ENCODE results near the gene TLE6. TPM values are rescaled to one million over a fixed set of nuclear protein-coding genes. Genes with fewer than 3 reads are reported as not detected.
A peak's percentile ranks its signal among the peaks of the same experiment; 100 is the strongest.
"Not testable (repeated sequence)": the region's sequence is repeated elsewhere in the genome, so short reads cannot be mapped to it uniquely, and the experiment has no call there.

TLE6 gene
- total RNA-seq, 2 experiments from 2014 or later, result 4.4 to 5.4 TPM

- peak overlapping the region; percentile 22 for H3K4me3 Mint-ChIP-seq
Measured at GRCh38 chr19:2962018-2962670, 15.2 kb upstream of the TLE6 start.

GRCh38 chr19:2963122-2963521 lies 14.2 kb upstream of the TLE6 start:
- Mint-ChIP-seq H3K4me1 (peaks cover 5% of the 10 kb centered on the region), H3K27ac (no peak overlapping the region), H3K27me3 (no peaks in the 10 kb centered on the region), H3K36me3 (no peaks in the 10 kb centered on the region), H3K4me3 (no peak overlapping the region), H3K9me3 (no peaks in the 10 kb centered on the region)
- ATAC-seq (ENCODE audit: low read depth) (no peak), DNase-seq (no peak)
- POLR2A ChIA-PET, result interaction anchor here (0.7 to 1.8 kb wide), 3 partner anchors 65 to 171 kb away, joined by 4 to 5 read pairs (median 4); no protein-coding TSS in a partner anchor

More at GRCh38 chr19:2962018-2962670, 15.2 kb upstream of the TLE6 start:
- Mint-ChIP-seq H3K27me3 (no peaks in the 10 kb centered on the region), H3K27ac (no peak overlapping the region), H3K4me1 (peaks cover 5% of the 10 kb centered on the region), H3K36me3 (no peaks in the 10 kb centered on the region), H3K9me3 (no peaks in the 10 kb centered on the region)
- POLR2A ChIA-PET, result interaction anchor here (1.8 kb wide), 1 partner anchor 141 kb away, joined by 5 read pairs; no protein-coding TSS in a partner anchor
- DNase-seq (no peak), ATAC-seq (ENCODE audit: low read depth) (peak; percentile 33)

- not testable (repeated sequence) for H3K27ac Mint-ChIP-seq; H3K4me3 Mint-ChIP-seq; H3K4me1 Mint-ChIP-seq; H3K36me3 Mint-ChIP-seq; DNase-seq; H3K27me3 Mint-ChIP-seq; H3K9me3 Mint-ChIP-seq; ATAC-seq (ENCODE audit: low read depth)
- POLR2A ChIA-PET, result interaction anchor here (0.6 to 1.8 kb wide), 3 partner anchors 64 to 253 kb away, joined by 3 to 5 read pairs (median 4); no protein-coding TSS in a partner anchor
Measured at GRCh38 chr19:2963631-2964030, 13.7 kb upstream of the TLE6 start.

- POLR2A ChIA-PET, result interaction anchor here (0.6 to 0.9 kb wide), 3 partner anchors 144 to 317 kb away, joined by 3 to 7 read pairs (median 4); no protein-coding TSS in a partner anchor
- H3K9me3 Mint-ChIP-seq, result no peaks in the 10 kb centered on the region
- no peak overlapping the region for H3K4me3 Mint-ChIP-seq
- no peaks in the 10 kb centered on the region for H3K36me3 Mint-ChIP-seq
- H3K27me3 Mint-ChIP-seq, result peaks cover 3% of the 10 kb centered on the region
- H3K27ac Mint-ChIP-seq, result no peak overlapping the region
- ATAC-seq (ENCODE audit: low read depth) (no peak), DNase-seq (no peak)
- H3K4me1 Mint-ChIP-seq, result peaks cover 7% of the 10 kb centered on the region
Measured at GRCh38 chr19:2964874-2965273, 12.5 kb upstream of the TLE6 start.

GRCh38 chr19:2967972-2968371 lies 9.4 kb upstream of the TLE6 start:
- no peak for ATAC-seq (ENCODE audit: low read depth)
- Mint-ChIP-seq H3K36me3 (no peaks in the 10 kb centered on the region), H3K4me1 (peaks cover 3% of the 10 kb centered on the region), H3K27me3 (peaks cover 5% of the 10 kb centered on the region), H3K27ac (no peak overlapping the region), H3K4me3 (no peak overlapping the region), H3K9me3 (no peaks in the 10 kb centered on the region)
- POLR2A ChIA-PET, result interaction anchor here (0.7 kb wide), 1 partner anchor 82 kb away, joined by 4 read pairs; no protein-coding TSS in a partner anchor
- no peak for DNase-seq

DNA sequence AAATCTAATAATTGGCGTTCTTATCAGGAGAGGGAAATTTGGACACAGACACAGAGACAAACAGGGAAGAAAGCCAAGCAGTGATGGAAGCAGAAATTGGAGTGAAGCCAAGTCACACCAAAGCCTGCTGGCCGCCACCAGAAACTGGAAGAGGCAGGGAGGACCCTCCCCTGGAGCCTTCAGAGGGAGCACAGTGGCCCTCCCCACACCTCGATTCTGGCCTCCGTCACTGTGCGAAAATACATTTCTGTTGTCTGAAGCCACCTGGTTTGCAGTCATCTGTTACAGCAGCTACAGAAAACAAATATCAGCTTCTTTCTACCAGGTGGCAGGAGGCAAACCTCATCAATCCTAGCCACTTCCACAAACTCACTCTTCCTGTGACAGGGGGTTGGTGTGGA lies 8.3 kb upstream of the TLE6 start:
- no peak for ATAC-seq (ENCODE audit: low read depth)
- POLR2A ChIA-PET, result no interaction called here
- no peak for DNase-seq
- no peak overlapping the region for H3K4me3 Mint-ChIP-seq
- H3K9me3 Mint-ChIP-seq, result no peaks in the 10 kb centered on the region
- H3K27me3 Mint-ChIP-seq, result peaks cover 10% of the 10 kb centered on the region
- no peak overlapping the region for H3K27ac Mint-ChIP-seq
- peaks cover 3% of the 10 kb centered on the region for H3K4me1 Mint-ChIP-seq
- no peaks in the 10 kb centered on the region for H3K36me3 Mint-ChIP-seq

DNA sequence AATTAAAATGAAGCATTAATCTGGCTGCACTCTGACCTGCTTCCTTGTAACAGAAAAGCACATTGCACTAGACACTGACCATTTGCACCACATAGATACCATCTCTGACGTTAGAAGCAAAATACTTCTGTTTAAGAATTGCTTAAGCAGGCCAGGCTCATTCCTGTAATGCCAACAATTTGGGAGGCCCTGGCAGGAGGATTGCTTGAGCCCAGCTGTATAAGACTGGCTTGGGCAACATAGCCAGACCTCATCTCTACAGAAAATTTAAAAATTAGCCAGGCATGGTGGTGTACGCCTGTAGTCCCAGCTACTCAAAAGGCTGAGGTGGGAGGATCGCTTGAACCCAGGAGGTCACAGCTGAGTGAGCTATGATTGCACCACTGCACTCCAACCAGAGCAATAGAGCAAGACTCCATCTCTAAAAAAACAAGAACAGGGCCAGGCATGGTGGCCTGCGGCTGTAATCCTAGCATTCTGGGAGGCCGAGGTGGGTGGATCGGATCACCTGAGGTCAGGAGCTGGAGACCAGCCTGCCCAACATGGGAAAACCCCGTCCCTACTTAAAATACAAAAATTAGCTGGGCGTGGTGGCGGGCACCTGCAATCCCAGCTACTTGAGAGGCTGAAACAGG lies 7.0 kb upstream of the TLE6 start:
- POLR2A ChIA-PET, result interaction anchor here (0.6 kb wide), 1 partner anchor 12 kb away, joined by 4 read pairs; no protein-coding TSS in a partner anchor
- H3K9me3 Mint-ChIP-seq, result no peaks in the 10 kb centered on the region
- H3K4me1 Mint-ChIP-seq, result peaks cover 10% of the 10 kb centered on the region
- no peak for ATAC-seq (ENCODE audit: low read depth)
- H3K36me3 Mint-ChIP-seq, result no peaks in the 10 kb centered on the region
- no peak overlapping the region for H3K4me3 Mint-ChIP-seq
- peaks cover 14% of the 10 kb centered on the region for H3K27me3 Mint-ChIP-seq
- no peak for DNase-seq
- no peak overlapping the region for H3K27ac Mint-ChIP-seq

- Mint-ChIP-seq H3K9me3 (no peaks in the 10 kb centered on the region), H3K36me3 (no peaks in the 10 kb centered on the region), H3K4me3 (no peak overlapping the region), H3K27ac (no peak overlapping the region), H3K27me3 (peaks cover 18% of the 10 kb centered on the region), H3K4me1 (peaks cover 18% of the 10 kb centered on the region)
- ATAC-seq (ENCODE audit: low read depth), result no peak
- DNase-seq, result no peak
- POLR2A ChIA-PET, result no interaction called here
Measured at GRCh38 chr19:2973229-2973628, 4.1 kb upstream of the TLE6 start.

- no peak overlapping the region for H3K4me3 Mint-ChIP-seq
- H3K4me1 Mint-ChIP-seq, result peaks cover 16% of the 10 kb centered on the region
- DNase-seq (no peak), ATAC-seq (ENCODE audit: low read depth) (no peak)
- POLR2A ChIA-PET, result no interaction called here
- H3K36me3 Mint-ChIP-seq, result no peaks in the 10 kb centered on the region
- no peak overlapping the region for H3K27ac Mint-ChIP-seq
- peaks cover 15% of the 10 kb centered on the region for H3K27me3 Mint-ChIP-seq
- no peaks in the 10 kb centered on the region for H3K9me3 Mint-ChIP-seq
Measured at GRCh38 chr19:2974342-2975041, 2.9 kb upstream of the TLE6 start.

GRCh38 chr19:2976609-2977000 lies 759 bp upstream of the TLE6 start:
- peaks cover 15% of the 10 kb centered on the region for H3K27me3 Mint-ChIP-seq
- peaks cover 16% of the 10 kb centered on the region for H3K4me1 Mint-ChIP-seq
- H3K9me3 Mint-ChIP-seq, result no peaks in the 10 kb centered on the region
- H3K36me3 Mint-ChIP-seq, result peaks cover 1% of the 10 kb centered on the region
- no peak for DNase-seq
- POLR2A ChIA-PET, result interaction anchor here (1.6 to 2.2 kb wide), 3 partner anchors 26 to 84 kb away, joined by 10 to 12 read pairs (median 10); no protein-coding TSS in a partner anchor
- no peak for ATAC-seq (ENCODE audit: low read depth)
- peak overlapping the region; percentile 96 for H3K27ac Mint-ChIP-seq
- peak overlapping the region; percentile 99 for H3K4me3 Mint-ChIP-seq

DNA sequence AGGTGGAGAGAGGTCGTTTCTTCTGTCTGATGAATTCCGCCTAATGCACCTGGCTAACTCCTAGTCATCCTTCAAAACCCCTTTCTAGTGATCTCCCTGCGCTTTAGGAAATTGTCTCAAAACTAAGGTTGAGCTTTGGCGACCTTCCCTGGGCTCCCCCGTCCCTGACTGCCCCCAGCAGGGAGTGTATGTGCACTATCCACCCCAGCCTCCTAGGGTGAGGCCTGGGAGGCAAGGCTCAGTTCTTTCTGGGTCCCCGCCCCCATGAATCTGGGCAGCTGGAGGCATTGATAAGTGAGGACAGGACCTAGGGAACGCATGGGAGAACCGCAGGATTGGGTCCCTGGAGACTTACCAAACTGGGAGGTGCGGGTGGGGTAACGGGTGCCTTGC lies 378 bp downstream of the TLE6 start:
- ATAC-seq (ENCODE audit: low read depth) (peak; percentile 2), DNase-seq (no peak)
- peaks cover 16% of the 10 kb centered on the region for H3K4me1 Mint-ChIP-seq
- H3K36me3 Mint-ChIP-seq, result peaks cover 1% of the 10 kb centered on the region
- peak overlapping the region; percentile 99 for H3K4me3 Mint-ChIP-seq
- peaks cover 17% of the 10 kb centered on the region for H3K27me3 Mint-ChIP-seq
- POLR2A ChIA-PET, result interaction anchor here (0.8 to 2.2 kb wide), 6 partner anchors 13 to 457 kb away, joined by 3 to 12 read pairs (median 7); no protein-coding TSS in a partner anchor
- no peaks in the 10 kb centered on the region for H3K9me3 Mint-ChIP-seq
- H3K27ac Mint-ChIP-seq, result peak overlapping the region; percentile 64

DNA sequence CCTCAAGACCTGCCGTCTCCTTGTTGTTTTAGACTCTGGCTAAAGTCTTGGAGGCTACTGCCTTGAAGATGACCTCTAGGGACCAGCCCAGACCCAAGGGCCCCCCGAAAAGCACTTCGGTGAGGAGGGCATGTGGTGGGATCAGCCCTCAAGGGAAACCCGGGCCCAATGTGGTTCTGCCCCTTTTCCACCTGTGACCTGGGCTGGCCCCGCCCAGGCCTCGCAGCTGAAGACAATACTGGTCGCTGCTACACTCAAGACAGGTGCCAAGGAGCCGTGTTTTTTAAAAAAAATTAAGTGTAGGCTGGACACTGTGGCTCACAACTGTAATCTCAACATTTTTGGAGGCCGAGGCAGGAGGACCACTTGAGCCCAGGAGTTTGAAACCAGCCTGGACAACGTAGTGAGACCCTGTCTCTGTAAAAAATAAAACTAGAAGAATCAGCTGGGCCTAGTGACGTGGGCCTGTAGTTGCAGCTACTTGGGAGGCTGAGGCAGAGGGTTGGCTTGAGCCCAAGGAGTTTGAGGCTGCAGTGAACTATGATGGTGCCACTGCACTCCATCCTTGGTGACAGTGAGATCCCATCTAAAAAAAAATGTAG lies 903 bp downstream of the TLE6 start:
- peaks cover 22% of the 10 kb centered on the region for H3K27me3 Mint-ChIP-seq
- DNase-seq, result no peak
- peaks cover 16% of the 10 kb centered on the region for H3K4me1 Mint-ChIP-seq
- H3K27ac Mint-ChIP-seq, result no peak overlapping the region
- no peaks in the 10 kb centered on the region for H3K9me3 Mint-ChIP-seq
- no peak for ATAC-seq (ENCODE audit: low read depth)
- POLR2A ChIA-PET, result interaction anchor here (1.0 to 2.2 kb wide), 5 partner anchors 13 to 457 kb away, joined by 3 to 12 read pairs (median 10); no protein-coding TSS in a partner anchor
- peaks cover 1% of the 10 kb centered on the region for H3K36me3 Mint-ChIP-seq
- H3K4me3 Mint-ChIP-seq, result peak overlapping the region; percentile 99

GRCh38 chr19:2978772-2979171 lies 1.4 kb downstream of the TLE6 start:
- Mint-ChIP-seq H3K27ac (no peak overlapping the region), H3K36me3 (peaks cover 1% of the 10 kb centered on the region), H3K27me3 (peaks cover 23% of the 10 kb centered on the region), H3K9me3 (no peaks in the 10 kb centered on the region), H3K4me3 (no peak overlapping the region), H3K4me1 (peaks cover 16% of the 10 kb centered on the region)
- POLR2A ChIA-PET, result interaction anchor here (1.0 kb wide), 1 partner anchor 12 kb away, joined by 4 read pairs; no protein-coding TSS in a partner anchor
- ATAC-seq (ENCODE audit: low read depth) (no peak), DNase-seq (no peak)
